ENCODE data around the gene PRL. TPM values are rescaled to one million over a fixed set of nuclear protein-coding genes. Genes with fewer than 3 reads are reported as not detected.

Gene PRL
- total RNA-seq, 1 experiment from 2014 or later: not detected

DNA sequence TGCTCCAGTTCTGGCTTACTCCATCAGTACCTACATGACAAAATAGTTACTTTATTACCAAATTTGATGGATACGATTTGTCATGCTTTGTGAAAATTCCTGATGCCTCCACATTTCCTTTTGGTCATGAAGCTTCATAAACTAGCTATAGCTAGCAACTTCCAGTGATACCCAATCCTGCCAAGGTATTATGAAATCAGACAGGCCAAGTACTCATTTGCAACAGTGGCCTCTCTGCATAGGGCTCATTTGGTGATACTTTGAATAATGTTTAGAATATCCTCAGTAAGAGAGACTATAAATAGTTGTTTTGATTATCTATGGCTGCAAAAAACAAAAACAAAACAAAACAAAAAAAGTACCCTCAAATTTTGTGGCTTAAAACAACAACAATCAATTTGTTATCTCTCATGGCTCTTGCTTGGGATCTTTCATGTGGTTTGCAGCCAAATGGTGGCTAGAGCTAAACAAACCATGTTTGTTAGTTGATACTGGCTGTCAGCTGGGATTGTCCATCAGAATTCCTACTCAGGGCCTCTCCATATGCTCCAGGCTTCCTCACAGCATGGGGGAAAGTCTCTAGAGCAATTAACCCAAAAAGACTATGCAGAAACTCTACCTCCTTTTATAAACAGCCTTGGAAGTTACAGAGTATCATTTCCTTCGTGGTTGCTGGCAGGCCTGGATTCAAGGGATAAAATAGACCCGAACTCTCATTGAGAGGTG is 10.1 kb upstream of the PRL start:
- Histone ChIP-seq H3K4me3 (no peak overlapping the region), H3K27me3 (no peaks in the 10 kb centered on the region), H3K9me3 (0 out of 2 replicates have a peak, but pooled peaks cover 4% of the 10 kb centered on the region), H3K36me3 (no peaks in the 10 kb centered on the region)
- DNase-seq: no peak

GRCh38 chr6:22302838-22303237 is 6.0 kb upstream of the PRL start:
- no peak for DNase-seq
- H3K36me3 ChIP-seq: no peaks in the 10 kb centered on the region

GRCh38 chr6:22300273-22300998 is 3.6 kb upstream of the PRL start:
- DNase-seq: no peak
- no peaks in the 10 kb centered on the region for H3K27me3 ChIP-seq
- H3K9me3 ChIP-seq: no peaks in the 10 kb centered on the region
- H3K4me3 ChIP-seq: no peak overlapping the region
- no peaks in the 10 kb centered on the region for H3K36me3 ChIP-seq

More at GRCh38 chr6:22302838-22303237, 6.0 kb upstream of the PRL start:
- H3K4me3 ChIP-seq: no peak overlapping the region
- H3K9me3 ChIP-seq: no peaks in the 10 kb centered on the region
- no peaks in the 10 kb centered on the region for H3K27me3 ChIP-seq

DNA sequence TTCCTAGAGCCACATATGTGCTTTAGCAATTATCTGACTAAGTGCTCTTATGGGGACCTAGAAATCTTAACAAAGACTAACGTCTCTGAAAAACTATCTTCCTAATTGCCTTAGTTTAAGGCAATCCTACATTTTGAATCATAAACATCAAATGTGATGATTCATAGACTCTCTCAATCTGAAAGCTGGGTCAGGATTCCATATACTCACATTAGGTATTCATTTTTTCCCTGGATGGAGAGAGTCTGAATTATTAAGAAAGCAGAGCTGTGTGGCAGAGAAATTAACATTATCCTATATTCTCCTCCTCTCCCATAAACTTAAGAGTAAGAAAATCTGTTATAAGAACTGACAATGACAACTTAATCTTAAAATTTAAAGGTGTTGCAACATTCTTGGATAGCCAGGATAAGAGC is 1.6 kb upstream of the PRL start:
- H3K9me3 ChIP-seq: no peaks in the 10 kb centered on the region
- no peak for DNase-seq
- no peaks in the 10 kb centered on the region for H3K27me3 ChIP-seq
- H3K4me3 ChIP-seq: no peak overlapping the region
- no peaks in the 10 kb centered on the region for H3K36me3 ChIP-seq

DNA sequence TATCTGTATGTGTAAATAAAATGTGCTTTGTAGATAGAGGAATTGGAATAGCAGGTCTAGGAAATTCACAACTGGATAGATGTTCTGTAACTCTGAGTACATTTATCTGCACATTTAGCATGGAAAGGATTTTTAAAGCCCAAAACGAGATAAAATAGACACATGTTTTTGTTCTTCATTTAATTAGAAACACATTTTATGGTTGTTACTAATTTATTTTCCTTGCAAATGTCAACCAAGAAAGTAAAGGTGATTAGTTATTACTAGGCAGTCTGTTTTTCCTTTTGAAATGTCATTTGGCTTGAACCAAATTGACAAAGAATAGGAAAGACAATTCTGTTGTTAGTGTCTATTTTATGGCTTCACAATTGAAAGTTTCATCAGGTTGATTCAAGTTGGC is 769 bp downstream of the PRL start:
- no peaks in the 10 kb centered on the region for H3K27me3 ChIP-seq
- no peaks in the 10 kb centered on the region for H3K36me3 ChIP-seq
- H3K9me3 ChIP-seq: no peaks in the 10 kb centered on the region
- DNase-seq: no peak
- no peak overlapping the region for H3K4me3 ChIP-seq

DNA sequence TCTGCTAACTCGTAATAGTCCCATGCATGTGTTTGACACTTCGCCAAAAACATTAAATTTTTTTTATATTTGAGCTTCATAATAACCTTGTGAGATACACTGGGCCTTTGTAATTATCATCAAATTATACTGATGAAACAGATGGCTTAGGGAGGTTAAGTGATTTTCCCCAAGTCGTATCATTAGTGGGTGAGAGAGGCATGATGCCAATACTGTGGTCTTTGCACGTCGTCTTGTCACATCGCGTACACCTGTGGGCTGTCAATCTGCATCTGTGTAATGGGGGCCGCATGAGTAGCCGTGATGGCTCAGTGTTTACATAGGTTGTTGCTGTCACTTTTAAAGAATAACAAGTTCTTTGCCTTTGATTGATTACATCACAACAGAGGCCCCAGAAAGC is 1.7 kb downstream of the PRL start:
- Histone ChIP-seq H3K4me3 (no peak overlapping the region), H3K36me3 (no peaks in the 10 kb centered on the region), H3K27me3 (no peaks in the 10 kb centered on the region), H3K9me3 (no peaks in the 10 kb centered on the region)
- no peak for DNase-seq

DNA sequence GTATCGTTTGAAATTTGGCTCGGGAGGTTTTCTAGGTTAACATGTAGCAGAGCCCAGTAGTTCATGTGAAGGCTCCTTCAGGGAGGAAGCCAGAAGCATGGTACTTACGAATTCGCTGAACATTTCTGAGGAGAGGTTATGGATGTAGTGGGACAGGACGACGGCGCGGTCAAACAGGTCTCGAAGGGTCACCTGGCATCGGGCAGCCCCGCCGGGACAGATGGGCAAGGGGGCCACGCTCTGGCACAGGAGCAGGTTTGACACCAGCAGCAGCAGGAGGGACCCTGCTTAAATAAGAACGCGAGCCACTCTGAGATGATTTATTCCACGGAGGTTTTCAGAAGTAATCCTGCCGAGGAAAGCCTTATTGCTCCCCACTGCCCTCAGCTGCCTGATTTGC is 2.5 kb downstream of the PRL start:
- DNase-seq: no peak

DNA sequence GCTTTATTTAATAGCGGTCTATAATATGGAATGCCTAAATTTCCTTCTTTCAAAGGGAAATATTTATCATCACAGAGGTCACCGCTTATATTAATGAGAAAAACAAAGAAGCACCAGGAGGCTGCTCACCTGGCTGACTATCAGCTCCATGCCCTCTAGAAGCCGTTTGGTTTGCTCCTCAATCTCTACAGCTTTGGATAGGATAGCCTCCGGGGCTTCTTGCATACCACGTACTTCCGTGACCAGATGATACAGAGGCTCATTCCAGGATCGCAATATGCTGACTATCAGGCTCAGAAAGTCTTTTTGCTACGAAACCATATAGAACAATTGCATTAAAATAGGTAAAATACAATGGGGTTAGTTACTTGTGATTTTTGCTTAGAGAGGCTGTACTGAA is 6.8 kb downstream of the PRL start:
- no peak overlapping the region for H3K4me3 ChIP-seq

More for the DNA sequence above, 2.5 kb downstream of the PRL start:
- Histone ChIP-seq H3K27me3 (no peaks in the 10 kb centered on the region), H3K36me3 (no peaks in the 10 kb centered on the region), H3K4me3 (no peak overlapping the region), H3K9me3 (no peaks in the 10 kb centered on the region)

DNA sequence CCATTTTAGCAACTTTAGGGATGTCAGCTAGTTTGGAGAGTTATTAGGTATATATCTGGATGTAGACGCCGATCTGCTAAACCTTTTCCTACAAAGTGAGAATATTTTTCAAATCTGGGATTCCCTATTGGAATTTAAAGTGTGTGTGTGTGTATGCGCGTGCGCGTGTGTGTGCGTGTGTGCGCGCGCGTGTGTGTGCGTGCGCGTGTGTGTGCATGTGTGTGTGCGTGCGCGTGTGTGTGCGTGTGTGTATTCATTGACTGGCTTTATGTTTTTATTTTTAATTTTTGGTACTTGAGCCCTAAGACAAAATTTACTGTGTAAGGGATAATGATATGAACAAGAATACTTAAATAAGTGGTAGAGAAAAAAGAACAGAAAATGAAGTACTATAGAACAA is 8.1 kb downstream of the PRL start:
- Histone ChIP-seq H3K4me3 (no peak overlapping the region), H3K27me3 (no peaks in the 10 kb centered on the region), H3K36me3 (no peaks in the 10 kb centered on the region), H3K9me3 (no peaks in the 10 kb centered on the region)
- no peak for DNase-seq

More for the DNA sequence above, 6.8 kb downstream of the PRL start:
- no peak for DNase-seq
- no peaks in the 10 kb centered on the region for H3K36me3 ChIP-seq
- no peaks in the 10 kb centered on the region for H3K9me3 ChIP-seq
- no peaks in the 10 kb centered on the region for H3K27me3 ChIP-seq

DNA sequence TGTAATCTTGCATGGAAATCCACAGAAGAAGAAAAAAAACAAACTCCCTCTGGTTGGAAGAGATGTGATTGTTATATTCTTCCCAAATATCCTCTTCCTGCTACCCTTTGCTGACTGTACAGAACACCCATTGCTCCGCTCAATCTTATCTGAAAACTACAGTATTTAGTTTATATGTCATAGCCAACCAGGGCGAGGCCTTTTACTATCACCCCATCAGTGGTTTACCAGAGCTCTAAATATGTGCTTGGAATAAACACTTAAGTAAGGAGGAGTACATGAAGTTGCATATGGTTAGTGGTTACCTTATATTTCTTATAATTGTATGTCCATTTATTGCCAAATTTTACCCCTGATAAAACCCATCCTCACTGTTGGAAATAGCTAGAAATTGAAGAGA is 12.2 kb downstream of the PRL start:
- no peak for DNase-seq
- no peaks in the 10 kb centered on the region for H3K27me3 ChIP-seq
- no peaks in the 10 kb centered on the region for H3K36me3 ChIP-seq
- H3K4me3 ChIP-seq: no peak overlapping the region
- no peaks in the 10 kb centered on the region for H3K9me3 ChIP-seq

- no peak overlapping the region for H3K4me3 ChIP-seq
- DNase-seq: no peak
- H3K27me3 ChIP-seq: no peaks in the 10 kb centered on the region
- H3K36me3 ChIP-seq: no peaks in the 10 kb centered on the region
- H3K9me3 ChIP-seq: no peaks in the 10 kb centered on the region
Observed at GRCh38 chr6:22281341-22282085, 15.3 kb downstream of the PRL start.

DNA sequence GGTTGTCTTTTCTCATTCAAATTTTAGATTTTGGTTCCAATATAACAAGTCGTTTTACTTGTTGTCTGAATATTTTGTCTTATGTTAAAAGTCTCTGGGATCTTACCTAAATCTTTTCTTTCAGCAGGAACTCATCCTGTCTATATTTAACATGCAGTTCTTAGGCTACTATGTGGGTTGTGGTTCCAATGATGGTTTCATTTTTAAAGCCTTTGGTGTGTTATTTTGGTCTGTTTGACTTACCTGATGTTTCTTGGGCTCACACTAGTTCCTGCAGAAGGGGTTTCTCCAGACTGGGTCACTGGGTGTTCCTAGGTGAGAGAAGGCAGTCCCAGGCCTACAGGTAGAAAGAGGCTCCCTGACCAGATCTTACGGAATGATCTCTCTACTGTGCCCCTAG is 17.4 kb downstream of the PRL start:
- Histone ChIP-seq H3K9me3 (no peaks in the 10 kb centered on the region), H3K36me3 (no peaks in the 10 kb centered on the region), H3K27me3 (no peaks in the 10 kb centered on the region), H3K4me3 (no peak overlapping the region)
- no peak for DNase-seq

DNA sequence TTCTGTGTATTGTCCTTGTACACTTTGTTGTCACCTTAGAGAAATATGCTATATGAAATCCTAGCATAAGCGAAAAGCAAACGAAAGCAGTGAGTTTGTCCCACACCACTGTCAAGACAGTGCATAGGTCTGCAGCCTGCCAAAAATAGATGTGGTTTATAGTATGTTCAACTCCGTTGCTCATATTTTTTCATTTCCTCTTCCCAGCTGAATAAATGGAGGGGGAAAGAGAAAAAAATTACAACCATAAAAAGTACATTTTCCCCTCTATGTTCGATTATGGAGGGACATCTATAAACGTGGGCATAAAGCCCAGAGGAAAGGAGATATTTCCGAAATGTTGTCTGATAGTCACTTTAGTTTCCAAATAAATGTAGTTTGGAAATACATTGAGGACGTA is 25.8 kb downstream of the PRL start:
- DNase-seq: no peak
- H3K4me3 ChIP-seq: no peak overlapping the region
- H3K27me3 ChIP-seq: no peaks in the 10 kb centered on the region
- no peaks in the 10 kb centered on the region for H3K9me3 ChIP-seq
- H3K36me3 ChIP-seq: no peaks in the 10 kb centered on the region

- H3K4me3 ChIP-seq: no peak overlapping the region
- no peak for DNase-seq
- no peaks in the 10 kb centered on the region for H3K9me3 ChIP-seq
Observed at GRCh38 chr6:22263748-22264147, 33.1 kb downstream of the PRL start.

DNA sequence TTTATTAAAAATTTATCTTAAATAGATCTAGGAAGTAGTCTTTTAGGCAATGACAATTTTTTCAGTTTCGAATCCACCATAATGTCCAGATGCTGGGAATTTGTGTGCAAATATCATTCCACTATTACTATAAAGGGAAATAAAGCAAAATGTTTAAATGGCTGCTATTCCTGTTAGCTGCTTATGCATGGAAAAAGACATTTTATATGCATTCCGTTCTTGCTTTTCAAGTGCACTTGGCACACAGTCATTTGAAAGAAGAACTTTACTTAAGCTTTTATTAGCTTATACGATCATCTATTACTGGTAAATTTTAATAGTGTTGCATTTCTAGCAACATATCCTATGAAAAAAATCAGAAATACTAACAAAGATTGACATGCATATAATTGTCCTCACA is 42.0 kb downstream of the PRL start:
- Histone ChIP-seq H3K36me3 (no peaks in the 10 kb centered on the region), H3K4me3 (no peak overlapping the region), H3K27me3 (no peaks in the 10 kb centered on the region), H3K9me3 (no peaks in the 10 kb centered on the region)
- DNase-seq: no peak

More at GRCh38 chr6:22263748-22264147, 33.1 kb downstream of the PRL start:
- Histone ChIP-seq H3K36me3 (no peaks in the 10 kb centered on the region), H3K27me3 (no peaks in the 10 kb centered on the region)

GRCh38 chr6:22253955-22254655 is 42.7 kb downstream of the PRL start:
- H3K4me3 ChIP-seq: no peak overlapping the region
- no peaks in the 10 kb centered on the region for H3K36me3 ChIP-seq
- no peak for DNase-seq
- no peaks in the 10 kb centered on the region for H3K9me3 ChIP-seq
- no peaks in the 10 kb centered on the region for H3K27me3 ChIP-seq

- no peak for DNase-seq
- no peak overlapping the region for H3K4me3 ChIP-seq
- no peaks in the 10 kb centered on the region for H3K27me3 ChIP-seq
- H3K9me3 ChIP-seq: no peaks in the 10 kb centered on the region
- H3K36me3 ChIP-seq: no peaks in the 10 kb centered on the region
Observed at GRCh38 chr6:22251348-22251747, 45.5 kb downstream of the PRL start.

All from MG63 (cell line).